ENCODE results near the gene TAPBP.
"Not testable (repeated sequence)": the region's sequence is repeated elsewhere in the genome, so short reads cannot be mapped to it uniquely, and the experiment has no call there.

Gene TAPBP

DNA sequence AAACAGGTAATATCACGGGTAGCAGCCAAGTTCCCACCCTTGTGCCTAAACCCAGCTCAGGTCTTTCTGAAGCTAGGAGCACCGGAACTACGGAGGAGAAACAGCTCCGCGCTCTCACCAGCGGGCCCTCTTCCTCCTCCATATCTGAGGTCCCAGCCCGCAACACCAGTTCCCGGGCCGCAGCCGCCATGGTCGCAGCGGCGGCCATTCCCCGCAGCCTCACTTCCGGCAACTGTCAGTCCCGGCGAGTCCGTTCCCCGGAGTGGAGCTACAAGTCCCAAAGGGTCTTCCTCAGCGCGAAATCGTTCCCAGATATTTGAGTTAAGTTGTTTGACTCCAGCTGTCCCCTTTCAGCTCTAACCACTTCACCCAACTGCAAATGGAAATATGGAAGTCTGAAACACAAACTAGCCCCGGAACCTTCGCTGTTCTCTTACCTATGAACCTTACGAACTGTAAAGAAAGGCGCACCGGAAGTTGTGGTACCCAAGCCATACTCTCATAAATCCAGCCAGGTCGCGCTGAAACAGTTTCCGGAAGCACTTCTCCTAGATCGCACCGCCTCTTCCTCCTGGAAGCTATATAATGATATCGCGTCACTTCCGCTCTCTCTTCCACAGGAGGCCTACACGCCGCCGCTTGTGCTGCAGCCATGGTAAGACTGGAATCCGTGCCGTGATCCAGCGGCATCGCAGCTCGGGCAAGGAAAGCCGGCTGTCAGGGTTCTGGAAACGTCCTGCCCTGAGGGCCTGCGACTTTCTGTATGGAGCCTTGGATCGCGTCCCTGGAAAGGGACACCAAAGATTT, 42.2 kb downstream of the TAPBP start, which contains the start of the genes RPS18 and VPS52:
TSS of gene RPS18 (plus strand) at position 608 of the 807 bp plus-strand sequence. CDS start at position 653, 45 bp downstream.
TSS of gene VPS52 (minus strand) at position 409 of the 807 bp plus-strand sequence. CDS start at position 208, 201 bp downstream.
- H3K27me3 Mint-ChIP-seq: no peaks in the 10 kb centered on the region
- peaks cover 82% of the 10 kb centered on the region for H3K4me1 Mint-ChIP-seq (ENCODE audit: low read depth)
- H3K9me3 Mint-ChIP-seq: no peaks in the 10 kb centered on the region
- intact Hi-C loops (cut with micrococcal nuclease): loop anchor here (1.0 kb wide), 1 partner anchor 18 kb away; the partner anchor contains the start of genes PFDN6 and WDR46
- peak within 1 kb of the TSS; percentile 94 for H3K4me3 Mint-ChIP-seq
- H3K27ac Mint-ChIP-seq: peak within 1 kb of the TSS; percentile 100
- H3K36me3 Mint-ChIP-seq (ENCODE audit: low read depth): peaks cover 97% of the 10 kb centered on the region

DNA sequence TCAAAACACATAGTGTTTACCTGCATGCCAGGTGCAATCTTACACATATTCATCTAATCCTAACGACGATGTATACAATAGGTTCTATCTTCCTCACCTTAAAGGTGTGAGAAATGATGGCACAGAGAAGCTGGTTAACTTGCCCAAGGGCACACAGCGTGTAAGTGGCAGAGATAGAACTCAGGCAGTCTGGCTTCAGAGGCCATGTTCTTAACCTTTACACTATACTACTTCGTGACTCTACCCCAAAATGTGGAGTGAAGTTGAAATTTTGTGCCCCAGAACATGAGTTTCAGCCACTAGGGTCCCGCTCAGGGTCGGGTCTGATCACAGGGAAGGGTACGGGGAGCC, 42.8 kb downstream of the TAPBP start:
- Mint-ChIP-seq H3K27me3 (no peaks in the 10 kb centered on the region), H3K4me3 (peak overlapping the region; percentile 94), H3K9me3 (no peaks in the 10 kb centered on the region), H3K27ac (peak overlapping the region; percentile 100), H3K36me3 (ENCODE audit: low read depth) (peaks cover 97% of the 10 kb centered on the region), H3K4me1 (ENCODE audit: low read depth) (peaks cover 82% of the 10 kb centered on the region)
- intact Hi-C loops (cut with micrococcal nuclease): loop anchor here (1.0 kb wide), 1 partner anchor 18 kb away; the partner anchor contains the start of genes PFDN6 and WDR46

DNA sequence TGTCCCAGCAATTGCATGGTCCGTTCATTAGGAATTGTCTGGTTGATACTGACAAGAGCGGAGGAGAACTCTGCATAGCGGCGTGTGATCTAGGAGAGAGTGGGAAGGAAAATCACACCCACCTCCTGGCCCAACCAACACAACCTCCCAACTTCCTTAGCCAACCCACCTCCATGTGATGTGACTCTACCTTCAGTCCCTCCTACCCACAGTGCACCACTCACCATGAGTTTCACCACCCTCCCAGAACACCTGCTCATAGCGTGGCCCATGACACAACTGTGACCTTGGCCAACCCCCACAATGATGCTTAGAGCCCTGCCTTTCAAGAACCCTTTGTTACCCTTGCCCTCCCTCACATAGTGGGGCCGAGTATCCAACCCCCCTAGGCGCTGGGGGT, 49.9 kb downstream of the TAPBP start:
- Mint-ChIP-seq H3K4me3 (no peak overlapping the region), H3K9me3 (no peaks in the 10 kb centered on the region), H3K27me3 (no peaks in the 10 kb centered on the region), H3K4me1 (ENCODE audit: low read depth) (peaks cover 34% of the 10 kb centered on the region), H3K36me3 (ENCODE audit: low read depth) (peaks cover 99% of the 10 kb centered on the region), H3K27ac (no peak overlapping the region)
- intact Hi-C loops (cut with micrococcal nuclease): no loop called here

DNA sequence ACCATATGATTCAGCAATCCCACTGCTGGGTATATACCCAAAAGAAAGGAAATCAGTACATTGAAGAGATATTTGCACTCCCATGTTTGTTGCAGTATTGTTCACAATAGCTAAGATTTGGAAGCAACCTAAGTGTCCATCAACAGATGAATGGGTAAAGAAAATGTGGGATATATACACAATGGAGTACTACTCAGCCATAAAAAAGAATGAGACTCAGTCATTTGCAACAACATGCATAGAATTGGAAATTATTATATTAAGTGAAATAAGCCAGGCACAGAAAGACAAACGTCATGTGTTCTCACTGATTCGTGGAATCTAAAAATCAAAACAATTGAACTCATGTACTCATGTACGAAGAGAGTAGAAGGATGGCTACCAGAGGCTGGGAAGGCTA, 51.4 kb downstream of the TAPBP start:
- Mint-ChIP-seq H3K36me3 (ENCODE audit: low read depth) (peaks cover 97% of the 10 kb centered on the region), H3K4me1 (ENCODE audit: low read depth) (peaks cover 19% of the 10 kb centered on the region)
- intact Hi-C loops (cut with micrococcal nuclease); H3K4me3 Mint-ChIP-seq; H3K27me3 Mint-ChIP-seq; H3K27ac Mint-ChIP-seq; H3K9me3 Mint-ChIP-seq: not testable (repeated sequence)

DNA sequence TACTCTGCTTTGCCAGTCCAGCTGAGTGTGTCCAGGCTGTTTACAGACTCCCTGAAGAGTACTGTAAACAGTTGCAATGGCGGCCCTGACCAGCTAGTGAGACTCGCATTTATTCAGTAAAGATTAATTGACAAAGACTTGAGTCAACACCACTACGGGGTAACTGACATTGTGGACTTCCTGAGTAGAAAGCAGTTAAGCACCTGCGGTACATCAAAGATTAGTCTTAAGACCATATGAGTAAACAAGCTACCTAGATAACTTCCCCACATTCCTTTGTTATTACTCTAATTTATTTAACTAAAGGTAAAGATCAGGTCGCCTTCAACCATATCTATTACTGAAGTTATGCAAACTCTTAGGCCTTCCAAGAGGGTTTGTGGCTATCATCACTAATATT, 54.8 kb downstream of the TAPBP start:
- Mint-ChIP-seq H3K4me3 (no peak overlapping the region), H3K27ac (no peak overlapping the region), H3K27me3 (no peaks in the 10 kb centered on the region), H3K36me3 (ENCODE audit: low read depth) (peaks cover 75% of the 10 kb centered on the region), H3K9me3 (no peaks in the 10 kb centered on the region), H3K4me1 (ENCODE audit: low read depth) (peaks cover 3% of the 10 kb centered on the region)
- intact Hi-C loops (cut with micrococcal nuclease): no loop called here

DNA sequence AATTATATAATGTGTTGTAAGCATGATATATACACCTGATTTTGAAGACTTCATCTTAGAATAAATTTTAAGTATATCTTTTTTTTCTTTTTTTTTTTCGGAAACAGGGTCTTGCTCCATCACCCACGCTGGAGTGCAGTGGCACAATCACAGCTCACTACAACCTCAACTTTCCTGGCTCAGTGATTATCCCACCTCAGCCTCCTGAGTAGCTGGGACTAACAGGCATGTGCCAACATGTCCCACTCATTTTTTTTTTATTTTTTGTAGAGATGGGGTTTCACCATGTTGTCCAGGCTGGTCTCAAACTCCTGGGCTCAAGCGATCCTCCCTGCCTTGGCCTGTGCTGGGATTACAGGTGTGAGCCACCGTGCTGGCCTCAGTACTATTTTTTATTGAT, 59.3 kb downstream of the TAPBP start:
- H3K27me3 Mint-ChIP-seq: no peaks in the 10 kb centered on the region
- no peak overlapping the region for H3K4me3 Mint-ChIP-seq
- no peak overlapping the region for H3K27ac Mint-ChIP-seq
- no peaks in the 10 kb centered on the region for H3K9me3 Mint-ChIP-seq
- intact Hi-C loops (cut with micrococcal nuclease): no loop called here
- peaks cover 35% of the 10 kb centered on the region for H3K4me1 Mint-ChIP-seq (ENCODE audit: low read depth)
- peaks cover 55% of the 10 kb centered on the region for H3K36me3 Mint-ChIP-seq (ENCODE audit: low read depth)

DNA sequence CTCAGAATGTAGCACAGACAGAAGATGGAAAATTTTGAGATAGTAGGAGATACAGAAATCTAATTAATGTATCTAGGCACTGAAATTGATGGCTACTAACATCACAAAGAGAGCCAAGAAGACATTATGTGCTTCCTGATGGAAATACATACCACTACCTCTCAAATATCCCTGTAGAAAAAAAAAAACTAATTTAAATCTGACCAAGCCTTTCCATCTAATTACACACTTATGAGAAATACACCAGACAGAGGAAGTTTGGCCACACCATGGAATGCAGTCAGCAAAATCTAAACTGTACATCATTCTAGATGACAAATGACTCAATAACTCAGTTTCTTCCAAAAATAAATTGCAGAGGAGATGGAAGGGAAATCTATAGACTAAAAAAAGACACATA, 61.1 kb downstream of the TAPBP start:
- no peaks in the 10 kb centered on the region for H3K9me3 Mint-ChIP-seq
- H3K4me3 Mint-ChIP-seq: no peak overlapping the region
- no peaks in the 10 kb centered on the region for H3K27me3 Mint-ChIP-seq
- intact Hi-C loops (cut with micrococcal nuclease): no loop called here
- peaks cover 49% of the 10 kb centered on the region for H3K4me1 Mint-ChIP-seq (ENCODE audit: low read depth)
- peaks cover 41% of the 10 kb centered on the region for H3K36me3 Mint-ChIP-seq (ENCODE audit: low read depth)
- H3K27ac Mint-ChIP-seq: peak overlapping the region; percentile 47

DNA sequence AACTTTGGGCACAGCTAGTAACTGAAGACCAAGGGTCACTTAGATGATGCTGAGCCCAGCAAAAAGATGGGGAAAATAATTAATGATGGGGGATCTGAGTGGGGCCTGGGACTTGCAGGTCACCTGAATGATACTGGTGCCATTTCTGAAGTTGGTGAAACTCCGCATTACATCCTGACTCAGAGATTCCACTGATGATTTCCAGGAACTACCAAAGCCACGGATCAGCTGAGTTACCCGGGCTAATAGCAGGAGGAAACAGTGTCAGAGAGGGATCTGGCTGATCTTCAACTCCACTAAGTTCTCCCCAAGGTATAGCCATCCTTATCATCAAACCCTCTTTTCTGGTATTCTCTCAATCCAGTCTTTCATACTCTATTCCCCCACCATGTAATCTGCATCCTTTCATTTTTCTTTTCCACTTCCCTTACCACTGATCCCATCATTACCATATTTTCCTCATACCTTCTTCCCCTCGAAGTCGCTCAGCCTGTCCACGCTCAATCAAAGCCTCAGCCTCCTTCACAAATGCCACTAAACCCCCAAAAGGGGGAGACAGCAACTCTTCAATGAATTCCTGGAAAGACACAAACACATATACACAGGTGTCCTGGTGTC, 62.4 kb downstream of the TAPBP start:
- H3K27ac Mint-ChIP-seq: peak overlapping the region; percentile 1
- H3K27me3 Mint-ChIP-seq: peaks cover 3% of the 10 kb centered on the region
- H3K4me3 Mint-ChIP-seq: no peak overlapping the region
- peaks cover 49% of the 10 kb centered on the region for H3K4me1 Mint-ChIP-seq (ENCODE audit: low read depth)
- intact Hi-C loops (cut with micrococcal nuclease): no loop called here
- H3K36me3 Mint-ChIP-seq (ENCODE audit: low read depth): peaks cover 35% of the 10 kb centered on the region
- H3K9me3 Mint-ChIP-seq: no peaks in the 10 kb centered on the region

DNA sequence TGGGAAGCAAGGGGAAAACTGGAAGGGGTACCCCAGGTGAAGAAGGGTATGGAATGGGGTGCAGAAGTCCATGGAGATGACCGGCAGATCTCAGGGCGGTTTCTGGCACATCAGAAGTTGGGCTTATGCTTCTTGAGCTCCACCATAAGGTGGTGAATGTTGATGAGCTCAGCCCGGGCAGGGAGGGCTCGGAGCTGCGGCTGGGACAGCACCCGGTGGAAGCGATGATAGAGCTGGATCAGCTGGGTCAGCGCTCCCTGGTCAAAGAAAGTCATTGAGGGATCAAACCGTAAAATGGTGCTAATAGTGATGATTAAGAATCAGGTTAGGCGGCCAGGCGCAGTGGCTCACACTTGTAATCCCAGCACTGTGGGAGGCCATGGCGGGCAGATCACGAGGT, 63.1 kb downstream of the TAPBP start:
- peaks cover 32% of the 10 kb centered on the region for H3K36me3 Mint-ChIP-seq (ENCODE audit: low read depth)
- no peaks in the 10 kb centered on the region for H3K9me3 Mint-ChIP-seq
- peaks cover 6% of the 10 kb centered on the region for H3K27me3 Mint-ChIP-seq
- peak overlapping the region; percentile 82 for H3K4me3 Mint-ChIP-seq
- peaks cover 49% of the 10 kb centered on the region for H3K4me1 Mint-ChIP-seq (ENCODE audit: low read depth)
- peak overlapping the region; percentile 92 for H3K27ac Mint-ChIP-seq
- intact Hi-C loops (cut with micrococcal nuclease): no loop called here

DNA sequence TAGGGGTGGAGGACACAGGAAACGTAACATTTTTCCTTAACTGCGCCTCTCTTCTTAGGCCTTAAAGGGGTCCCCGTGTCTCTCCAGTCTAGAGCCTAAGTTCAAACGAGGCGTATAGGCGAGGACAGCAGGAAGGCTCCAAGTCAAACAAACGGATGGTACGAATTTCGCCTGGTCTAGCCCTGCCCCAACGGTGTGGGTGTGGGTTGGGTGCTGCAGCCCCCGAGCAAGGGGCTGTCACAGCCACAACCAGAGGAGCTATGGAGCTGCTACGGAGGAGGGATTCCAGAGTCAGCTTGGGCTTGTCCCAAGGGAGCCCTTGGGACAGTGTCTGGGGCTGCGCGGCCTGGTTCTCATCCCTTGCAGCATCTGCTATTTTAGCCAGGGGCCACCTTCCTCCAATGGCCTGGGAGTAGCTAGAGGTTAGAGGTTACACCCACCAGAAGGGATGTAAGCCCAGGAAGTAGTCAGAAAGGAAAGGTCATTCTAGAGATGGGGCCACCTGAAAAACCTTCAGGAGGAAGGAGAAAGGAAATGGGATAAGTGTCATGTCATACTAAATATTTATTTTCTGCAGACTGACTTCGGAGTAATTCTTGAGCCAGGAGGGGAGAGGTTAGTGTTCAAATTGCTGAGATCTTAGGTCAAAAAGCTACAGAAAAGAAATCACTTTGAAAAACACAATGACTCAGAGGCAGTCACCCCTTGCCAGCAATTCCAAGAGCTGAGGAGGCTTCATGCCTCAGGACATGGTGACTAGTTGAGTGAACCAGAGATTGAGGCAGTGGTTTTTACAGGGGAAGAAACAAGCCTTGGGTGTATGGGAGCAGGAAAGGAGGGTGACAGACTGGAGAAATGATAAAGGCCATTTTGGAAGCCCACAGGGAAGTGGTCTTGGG, 63.9 kb downstream of the TAPBP start:
- peak overlapping the region; percentile 92 for H3K27ac Mint-ChIP-seq
- peak overlapping the region; percentile 82 for H3K4me3 Mint-ChIP-seq
- peaks cover 6% of the 10 kb centered on the region for H3K27me3 Mint-ChIP-seq
- peaks cover 49% of the 10 kb centered on the region for H3K4me1 Mint-ChIP-seq (ENCODE audit: low read depth)
- peaks cover 26% of the 10 kb centered on the region for H3K36me3 Mint-ChIP-seq (ENCODE audit: low read depth)
- intact Hi-C loops (cut with micrococcal nuclease): loop anchor here (1.0 to 2.0 kb wide), 5 partner anchors 49 to 235 kb away; partner anchors contain the start of genes RGL2, RXRB and SLC39A7
- no peaks in the 10 kb centered on the region for H3K9me3 Mint-ChIP-seq

Data from dendritic cell treated with granulocyte-macrophage colony-stimulating factor and Interleukin-4, amounts not matched to agents 40 ng/mL and 50 ng/mL, for 4 days (primary cell).